Cardiac fibroblast (primary cell): ENCODE measurements around the gene GOSR2.

Experiments used
- DNase-seq, 2 donors: peaks; one replicate each; pipeline versions ENCODE4 v3.0.0 to v3.0.0-alpha.2; 2010; ENCODE audit warnings: low read depth in 2 of 2
- H3K4me3 ChIP-seq, 2 donors: replicated peaks in 1 of 2; 1 replicate in 1 of 2; 2 replicates in 1 of 2; pipeline ENCODE4 v1.5.1; 2011; ENCODE audit warnings: low read depth in 2 of 2, low read length in 2 of 2, mild to moderate bottlenecking in 2 of 2, moderate library complexity in 1 of 2
- CTCF ChIP-seq: IDR thresholded peaks from one replicate; pipeline ENCODE4 v1.5.1; 2011; ENCODE audit warnings: low read depth, mild to moderate bottlenecking, low read length, inconsistent platforms

Gene GOSR2

GRCh38 chr17:46885415-46886309, 37.3 kb upstream of the GOSR2 start:
- H3K4me3 ChIP-seq: no peak overlapping the region
- DNase-seq: no peak
- no peak for TF ChIP-seq CTCF

GRCh38 chr17:46886310-46886663, 36.7 kb upstream of the GOSR2 start:
- H3K4me3 ChIP-seq: no peak overlapping the region
- no peak for DNase-seq
- TF ChIP-seq CTCF: no peak

- DNase-seq: no peak
- no peak for TF ChIP-seq CTCF
Measured at GRCh38 chr17:46887717-46888116, 35.2 kb upstream of the GOSR2 start.

GRCh38 chr17:46888727-46889126, 34.2 kb upstream of the GOSR2 start:
- TF ChIP-seq CTCF: no peak
- no peak overlapping the region for H3K4me3 ChIP-seq
- no peak for DNase-seq

More at GRCh38 chr17:46887717-46888116, 35.2 kb upstream of the GOSR2 start:
- H3K4me3 ChIP-seq: no peak overlapping the region

GRCh38 chr17:46889519-46889918, 33.4 kb upstream of the GOSR2 start:
- DNase-seq: no peak
- H3K4me3 ChIP-seq: no peak overlapping the region
- no peak for TF ChIP-seq CTCF

- DNase-seq: no peak
- no peak for TF ChIP-seq CTCF
Measured at GRCh38 chr17:46889992-46890564, 32.9 kb upstream of the GOSR2 start.

More at GRCh38 chr17:46889992-46890564, 32.9 kb upstream of the GOSR2 start:
- no peak overlapping the region for H3K4me3 ChIP-seq
